MCF 10A (cell line): Measurements from ENCODE around the gene OR13C5. TPM values are rescaled to one million over a fixed set of nuclear protein-coding genes. Genes with fewer than 3 reads are reported as not detected.
"Not testable (repeated sequence)": the region's sequence is repeated elsewhere in the genome, so short reads cannot be mapped to it uniquely, and the experiment has no call there.

Source experiments
- BruUV-seq: library from RNA; stranded (reverse); fragments of 400-500 nt; replicated peaks from 2 replicates; lab custom pipeline; 2021; lab: Mats Ljungman, UMichigan
- CTCF ChIA-PET: fragments of 300-600 bp; sonication (Branson Sonifier 250); formaldehyde crosslinking; extraction: SDS; loops from one replicate; lab custom pipeline; 2021; ENCODE audit warnings: antibody characterized with exemption, inconsistent platforms; lab: Yijun Ruan, JAX
- POLR2A ChIA-PET: fragments of 300-600, 350-650 bp; sonication (Branson Sonifier 250); formaldehyde crosslinking; extraction: SDS; loops from one replicate; lab custom pipeline; 2020; ENCODE audit warnings: antibody characterized with exemption, inconsistent platforms; lab: Yijun Ruan, JAX
- DNase-seq: peaks from one replicate; pipeline ENCODE4 v3.0.0-alpha.2; 2018; ENCODE audit not compliant: unreplicated experiment
- H3K27ac Mint-ChIP-seq: one replicate; pipeline ENCODE4 v1.8.0; 2022; ENCODE audit warnings: mild to moderate bottlenecking, low read depth, mixed read lengths; ENCODE audit not compliant: unreplicated experiment
- H3K27me3 Mint-ChIP-seq: one replicate; pipeline ENCODE4 v1.8.0; 2022; ENCODE audit warnings: mixed read lengths; ENCODE audit not compliant: insufficient read depth, unreplicated experiment
- H3K36me3 Mint-ChIP-seq: one replicate; pipeline ENCODE4 v1.8.0; 2022; ENCODE audit warnings: mild to moderate bottlenecking, moderate library complexity, mixed read lengths; ENCODE audit not compliant: insufficient read depth, unreplicated experiment
- H3K4me1 Mint-ChIP-seq: one replicate; pipeline ENCODE4 v1.8.0; 2022; ENCODE audit warnings: mixed read lengths; ENCODE audit not compliant: insufficient read depth, unreplicated experiment
- H3K4me3 Mint-ChIP-seq: one replicate; pipeline ENCODE4 v1.8.0; 2022; ENCODE audit warnings: mild to moderate bottlenecking, moderate library complexity, mixed read lengths; ENCODE audit not compliant: unreplicated experiment
- H3K9me3 Mint-ChIP-seq: one replicate; pipeline ENCODE4 v1.8.0; 2022; ENCODE audit warnings: mixed read lengths; ENCODE audit not compliant: unreplicated experiment
- intact Hi-C: fragments of 100-400 bp; cut with micrococcal nuclease; formaldehyde crosslinking; loops from 2 replicates; pipeline ENCODE4 v1.14.1; 2022
- total RNA-seq: library from RNA; stranded (reverse); gene quantifications from 2 replicates; pipeline ENCODE4 v1.2.3, GENCODE V29; 2022
- TF ChIP-seq, protein P1 (sequence below): fragments of 200-600 bp; IDR thresholded peaks from one replicate; pipeline ENCODE4 v1.8.0; 2022; ENCODE audit warnings: antibody characterized with exemption, mild to moderate bottlenecking; ENCODE audit not compliant: unreplicated experiment

Gene OR13C5
- total RNA-seq, 1 experiment from 2014 or later, result not detected

DNA sequence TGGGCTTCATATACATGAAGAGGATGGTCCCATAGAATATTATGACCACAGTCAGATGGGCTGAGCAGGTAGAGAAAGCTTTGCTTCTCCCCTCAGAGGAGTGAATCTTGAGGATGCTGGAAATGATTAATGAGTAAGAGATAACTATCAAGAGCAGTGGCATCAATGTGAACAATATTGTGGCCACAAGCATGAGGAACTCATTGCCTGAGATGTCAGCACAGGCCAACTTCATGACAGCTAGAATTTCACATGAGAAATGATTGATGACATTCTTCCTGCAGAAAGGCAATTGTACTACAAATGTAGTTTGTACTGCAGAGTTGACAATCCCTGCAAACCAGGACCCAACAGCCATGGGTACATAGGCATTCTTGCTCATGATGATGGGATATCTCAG lies 18.2 kb upstream of the OR13C5 start:
- ChIA-PET CTCF (no interaction called here), POLR2A (no interaction called here)
- H3K9me3 Mint-ChIP-seq, result no peaks in the 10 kb centered on the region
- no peak overlapping the region for H3K27ac Mint-ChIP-seq
- H3K4me3 Mint-ChIP-seq, result no peak overlapping the region
- TF ChIP-seq, protein P1, sequence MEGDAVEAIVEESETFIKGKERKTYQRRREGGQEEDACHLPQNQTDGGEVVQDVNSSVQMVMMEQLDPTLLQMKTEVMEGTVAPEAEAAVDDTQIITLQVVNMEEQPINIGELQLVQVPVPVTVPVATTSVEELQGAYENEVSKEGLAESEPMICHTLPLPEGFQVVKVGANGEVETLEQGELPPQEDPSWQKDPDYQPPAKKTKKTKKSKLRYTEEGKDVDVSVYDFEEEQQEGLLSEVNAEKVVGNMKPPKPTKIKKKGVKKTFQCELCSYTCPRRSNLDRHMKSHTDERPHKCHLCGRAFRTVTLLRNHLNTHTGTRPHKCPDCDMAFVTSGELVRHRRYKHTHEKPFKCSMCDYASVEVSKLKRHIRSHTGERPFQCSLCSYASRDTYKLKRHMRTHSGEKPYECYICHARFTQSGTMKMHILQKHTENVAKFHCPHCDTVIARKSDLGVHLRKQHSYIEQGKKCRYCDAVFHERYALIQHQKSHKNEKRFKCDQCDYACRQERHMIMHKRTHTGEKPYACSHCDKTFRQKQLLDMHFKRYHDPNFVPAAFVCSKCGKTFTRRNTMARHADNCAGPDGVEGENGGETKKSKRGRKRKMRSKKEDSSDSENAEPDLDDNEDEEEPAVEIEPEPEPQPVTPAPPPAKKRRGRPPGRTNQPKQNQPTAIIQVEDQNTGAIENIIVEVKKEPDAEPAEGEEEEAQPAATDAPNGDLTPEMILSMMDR, result no peak
- BruUV-seq, result no TSS peak
- no peaks in the 10 kb centered on the region for H3K27me3 Mint-ChIP-seq
- intact Hi-C loops, result no loop called here
- no peaks in the 10 kb centered on the region for H3K4me1 Mint-ChIP-seq
- no peaks in the 10 kb centered on the region for H3K36me3 Mint-ChIP-seq
- DNase-seq, result no peak

DNA sequence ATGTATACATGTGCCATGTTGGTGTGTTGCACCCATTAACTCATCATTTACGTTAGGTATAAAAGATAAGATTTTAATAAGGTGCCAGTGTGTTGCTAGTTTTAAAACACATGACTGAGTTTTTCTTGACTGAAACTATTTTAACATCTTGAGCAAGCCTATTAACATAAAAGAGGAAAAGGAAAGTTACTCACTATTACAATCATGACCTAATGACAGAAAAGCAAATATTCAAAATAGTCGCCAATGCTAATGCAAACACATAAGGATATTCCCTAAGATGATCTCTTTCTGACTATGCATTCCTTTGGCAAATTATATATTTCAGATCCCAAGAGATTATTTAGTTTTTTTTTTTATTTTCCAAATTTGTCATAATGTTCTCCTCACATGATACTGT lies 12.0 kb upstream of the OR13C5 start:
- TF ChIP-seq, protein P1, result no peak
- POLR2A ChIA-PET, result no interaction called here
- DNase-seq, result no peak
- no TSS peak for BruUV-seq
- Mint-ChIP-seq H3K36me3 (no peaks in the 10 kb centered on the region), H3K27me3 (no peaks in the 10 kb centered on the region), H3K4me1 (no peaks in the 10 kb centered on the region), H3K9me3 (no peaks in the 10 kb centered on the region), H3K4me3 (no peak overlapping the region), H3K27ac (no peak overlapping the region)
- intact Hi-C loops, result no loop called here
- CTCF ChIA-PET, result no interaction called here

DNA sequence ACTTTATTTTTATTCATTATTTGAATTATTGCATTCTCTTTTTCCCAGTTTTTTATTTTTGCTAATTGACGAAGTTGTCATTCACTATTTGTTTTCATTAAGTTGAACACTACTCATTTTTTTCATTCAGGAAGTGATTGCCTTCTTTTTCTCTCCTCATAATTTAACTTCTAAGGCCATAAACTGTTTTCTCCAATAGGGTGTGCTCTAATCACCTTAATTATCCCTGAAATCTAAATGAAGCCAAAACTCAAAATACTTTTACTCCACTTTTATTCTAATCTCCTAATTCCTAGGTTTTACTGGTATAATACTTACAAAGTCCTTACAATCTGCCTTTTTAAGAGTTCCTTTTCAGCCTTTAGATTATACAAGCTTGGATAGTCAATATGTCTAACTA lies 9.1 kb upstream of the OR13C5 start:
- Mint-ChIP-seq H3K9me3 (no peaks in the 10 kb centered on the region), H3K36me3 (no peaks in the 10 kb centered on the region), H3K4me3 (no peak overlapping the region), H3K27me3 (no peaks in the 10 kb centered on the region), H3K27ac (no peak overlapping the region), H3K4me1 (peaks cover 6% of the 10 kb centered on the region)
- BruUV-seq, result no TSS peak
- ChIA-PET CTCF (interaction anchor here (0.6 kb wide), 2 partner anchors 91 to 109 kb away, joined by 3 to 4 read pairs; no protein-coding TSS in a partner anchor), POLR2A (no interaction called here)
- TF ChIP-seq, protein P1, result peak; percentile 17
- intact Hi-C loops, result loop anchor here (10.0 kb wide), 1 partner anchor 136 kb away; the partner anchor contains the start of gene NIPSNAP3A
- DNase-seq, result peak; percentile 12

DNA sequence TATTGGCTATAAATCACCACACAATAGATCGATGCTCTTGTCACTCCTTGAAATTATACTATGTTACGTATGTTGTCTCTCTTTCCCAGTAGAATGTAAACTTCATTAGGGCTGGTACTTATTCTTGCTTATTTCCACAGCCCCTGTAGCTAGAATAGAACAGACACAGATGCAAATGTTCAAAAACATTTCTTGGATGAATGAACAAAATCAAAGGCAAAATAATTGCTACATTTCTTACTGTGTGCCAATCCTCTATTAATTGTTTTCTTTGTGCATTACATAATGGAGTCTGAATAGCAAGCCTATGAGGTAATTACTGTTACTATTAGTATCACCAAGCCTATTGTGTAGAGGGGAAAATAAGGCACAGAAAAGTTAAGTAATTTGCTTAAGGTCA lies 6.9 kb upstream of the OR13C5 start:
- ChIA-PET POLR2A (interaction anchor here (0.6 kb wide), 1 partner anchor 119 kb away, joined by 4 read pairs; no protein-coding TSS in a partner anchor), CTCF (no interaction called here)
- intact Hi-C loops, result loop anchor here (10.0 kb wide), 1 partner anchor 139 kb away; the partner anchor contains the start of gene NIPSNAP3A
- DNase-seq, result no peak
- Mint-ChIP-seq H3K27me3 (no peaks in the 10 kb centered on the region), H3K36me3 (no peaks in the 10 kb centered on the region), H3K4me1 (peaks cover 6% of the 10 kb centered on the region), H3K4me3 (no peak overlapping the region), H3K27ac (no peak overlapping the region), H3K9me3 (no peaks in the 10 kb centered on the region)
- BruUV-seq, result no TSS peak
- TF ChIP-seq, protein P1, result no peak

DNA sequence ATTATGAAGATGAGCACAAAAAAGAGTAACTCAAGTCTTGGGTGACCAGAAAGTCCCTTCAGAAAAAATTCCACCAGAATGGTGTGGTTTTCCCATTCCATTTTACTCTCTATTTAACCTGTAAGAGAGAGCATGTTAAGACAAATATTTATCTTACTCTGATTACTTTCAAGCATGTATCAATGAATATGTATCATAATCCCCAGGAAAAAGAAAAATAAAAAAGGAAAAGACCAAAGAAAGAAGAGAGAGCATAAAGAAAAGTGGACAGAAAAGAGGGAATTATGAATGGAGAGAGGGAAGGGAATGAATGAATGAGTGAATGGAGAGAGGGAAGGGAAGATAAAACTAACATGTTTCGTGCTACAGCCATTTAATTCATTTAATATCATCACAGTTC lies 6.3 kb upstream of the OR13C5 start, which contains the start of gene OR13C2:
TSS of gene OR13C2 (minus strand) at position 101 of the 400 bp plus-strand sequence. CDS start at position 101, 0 bp downstream.
- H3K4me3 Mint-ChIP-seq, POLR2A ChIA-PET, H3K36me3 Mint-ChIP-seq, H3K4me1 Mint-ChIP-seq, H3K27ac Mint-ChIP-seq, H3K9me3 Mint-ChIP-seq, DNase-seq, BruUV-seq, H3K27me3 Mint-ChIP-seq: not testable (repeated sequence)
- intact Hi-C loops, result loop anchor here (10.0 kb wide), 1 partner anchor 139 kb away; the partner anchor contains the start of gene NIPSNAP3A
- CTCF ChIA-PET, result interaction anchor here (0.7 kb wide), 1 partner anchor 1962 kb away, joined by 3 read pairs; no protein-coding TSS in a partner anchor
